OCI-LY7 (cell line): ENCODE measurements around the gene INHA.

Source experiments
- CTCF ChIP-seq: fragments of 200-600 bp; sonication (generic); conservative IDR thresholded peaks from 2 replicates; pipeline ENCODE4 v1.5.1; 2014; ENCODE audit warnings: mild to moderate bottlenecking, antibody characterized with exemption, low read length, moderate library complexity, mixed read lengths
- EZH2phosphoT487 ChIP-seq: fragments of 200-600 bp; sonication (generic); IDR thresholded peaks from 2 replicates; pipeline ENCODE4 v1.6.1; 2018; ENCODE audit warnings: low read depth, borderline replicate concordance, mild to moderate bottlenecking, mixed run types, antibody characterized with exemption, low read length, moderate library complexity, mixed read lengths

- no peak for TF ChIP-seq CTCF
- TF ChIP-seq EZH2phosphoT487 = no peak
Measured at GRCh38 chr2:219605607-219605954, 33.5 kb downstream of the INHA start.
